Nephron progenitor cell (in vitro differentiated cells): ENCODE measurements around the gene UBE4B.

Source experiments
- DNase-seq: peaks from one replicate; pipeline ENCODE4 v3.0.0; 2021
- H3K27ac Mint-ChIP-seq: 2 replicates; pipeline ENCODE4 v1.8.0; 2021; ENCODE audit warnings: mild to moderate bottlenecking, moderate library complexity, mixed read lengths
- H3K27me3 Mint-ChIP-seq: 2 replicates; pipeline ENCODE4 v1.8.0; 2021; ENCODE audit warnings: mild to moderate bottlenecking, low read depth, mixed read lengths; ENCODE audit not compliant: poor library complexity
- H3K36me3 Mint-ChIP-seq: 2 replicates; pipeline ENCODE4 v1.8.0; 2021; ENCODE audit warnings: low read depth, mixed read lengths
- H3K4me1 Mint-ChIP-seq: 2 replicates; pipeline ENCODE4 v1.8.0; 2021; ENCODE audit warnings: mixed read lengths
- H3K4me3 Mint-ChIP-seq: 2 replicates; pipeline ENCODE4 v1.8.0; 2021; ENCODE audit warnings: mild to moderate bottlenecking, moderate library complexity, mixed read lengths
- H3K9me3 Mint-ChIP-seq: 2 replicates; pipeline ENCODE4 v1.8.0; 2021; ENCODE audit warnings: mild to moderate bottlenecking, moderate library complexity, mixed read lengths
- CTCF ChIP-seq: fragments of 200-600 bp; sonication (generic); IDR thresholded peaks from 2 replicates; pipeline ENCODE4 v1.5.0; 2021; ENCODE audit warnings: antibody characterized with exemption

Gene UBE4B

GRCh38 chr1:10032590-10033358 lies at the start of gene UBE4B:
UBE4B (plus strand) TSS chr1:10032958; CDS start chr1:10033671, 713 bp downstream.
- DNase-seq, result peak; percentile 99
- peak; percentile 74 for TF ChIP-seq CTCF
- peaks cover 20% of the 10 kb centered on the region for H3K4me1 Mint-ChIP-seq
- H3K9me3 Mint-ChIP-seq, result peaks cover 6% of the 10 kb centered on the region
- peaks cover 19% of the 10 kb centered on the region for H3K36me3 Mint-ChIP-seq
- H3K27me3 Mint-ChIP-seq, result peaks cover 3% of the 10 kb centered on the region
- peak within 1 kb of the TSS; percentile 99 for H3K27ac Mint-ChIP-seq
- H3K4me3 Mint-ChIP-seq, result peak within 1 kb of the TSS; percentile 96

- TF ChIP-seq CTCF, result no peak
- no peak overlapping the region for H3K4me3 Mint-ChIP-seq
- DNase-seq, result no peak
- peaks cover 17% of the 10 kb centered on the region for H3K36me3 Mint-ChIP-seq
- peaks cover 5% of the 10 kb centered on the region for H3K4me1 Mint-ChIP-seq
- H3K27me3 Mint-ChIP-seq, result peaks cover 5% of the 10 kb centered on the region
- no peak overlapping the region for H3K27ac Mint-ChIP-seq
- no peaks in the 10 kb centered on the region for H3K9me3 Mint-ChIP-seq
Observed at GRCh38 chr1:9984253-9984652, 48.5 kb upstream of the UBE4B start.

- H3K27ac Mint-ChIP-seq, result no peak overlapping the region
- peaks cover 5% of the 10 kb centered on the region for H3K4me1 Mint-ChIP-seq
- DNase-seq, result no peak
- peaks cover 7% of the 10 kb centered on the region for H3K27me3 Mint-ChIP-seq
- no peak for TF ChIP-seq CTCF
- no peaks in the 10 kb centered on the region for H3K9me3 Mint-ChIP-seq
- H3K4me3 Mint-ChIP-seq, result no peak overlapping the region
- H3K36me3 Mint-ChIP-seq, result peaks cover 17% of the 10 kb centered on the region
Observed at GRCh38 chr1:9985001-9985400, 47.8 kb upstream of the UBE4B start.

GRCh38 chr1:9989773-9990172 lies 43.0 kb upstream of the UBE4B start:
- Mint-ChIP-seq H3K4me3 (no peak overlapping the region), H3K9me3 (no peaks in the 10 kb centered on the region), H3K27me3 (peaks cover 38% of the 10 kb centered on the region), H3K27ac (no peak overlapping the region), H3K4me1 (peaks cover 5% of the 10 kb centered on the region), H3K36me3 (no peaks in the 10 kb centered on the region)
- TF ChIP-seq CTCF, result no peak
- DNase-seq, result no peak

- no peaks in the 10 kb centered on the region for H3K9me3 Mint-ChIP-seq
- H3K4me1 Mint-ChIP-seq, result no peaks in the 10 kb centered on the region
- DNase-seq, result no peak
- peaks cover 50% of the 10 kb centered on the region for H3K27me3 Mint-ChIP-seq
- no peak overlapping the region for H3K27ac Mint-ChIP-seq
- no peaks in the 10 kb centered on the region for H3K36me3 Mint-ChIP-seq
- TF ChIP-seq CTCF, result no peak
- H3K4me3 Mint-ChIP-seq, result no peak overlapping the region
Observed at GRCh38 chr1:9990944-9991343, 41.8 kb upstream of the UBE4B start.

- Mint-ChIP-seq H3K4me3 (no peak overlapping the region), H3K27ac (no peak overlapping the region), H3K4me1 (peaks cover 5% of the 10 kb centered on the region), H3K36me3 (no peaks in the 10 kb centered on the region), H3K27me3 (peaks cover 65% of the 10 kb centered on the region), H3K9me3 (peaks cover 4% of the 10 kb centered on the region)
- no peak for DNase-seq
- no peak for TF ChIP-seq CTCF
Observed at GRCh38 chr1:9992910-9993309, 39.8 kb upstream of the UBE4B start.
